Effector CD8-positive, alpha-beta T cell (primary cell): Measurements from ENCODE around the gene RPL3.
A peak's percentile ranks its signal among the peaks of the same experiment; 100 is the strongest.
"Not testable (repeated sequence)": the region's sequence is repeated elsewhere in the genome, so short reads cannot be mapped to it uniquely, and the experiment has no call there.

Source experiments
- DNase-seq: peaks from one replicate; lab custom pipeline; 2025; lab: John Stamatoyannopoulos, UW

The RPL3 gene

DNA sequence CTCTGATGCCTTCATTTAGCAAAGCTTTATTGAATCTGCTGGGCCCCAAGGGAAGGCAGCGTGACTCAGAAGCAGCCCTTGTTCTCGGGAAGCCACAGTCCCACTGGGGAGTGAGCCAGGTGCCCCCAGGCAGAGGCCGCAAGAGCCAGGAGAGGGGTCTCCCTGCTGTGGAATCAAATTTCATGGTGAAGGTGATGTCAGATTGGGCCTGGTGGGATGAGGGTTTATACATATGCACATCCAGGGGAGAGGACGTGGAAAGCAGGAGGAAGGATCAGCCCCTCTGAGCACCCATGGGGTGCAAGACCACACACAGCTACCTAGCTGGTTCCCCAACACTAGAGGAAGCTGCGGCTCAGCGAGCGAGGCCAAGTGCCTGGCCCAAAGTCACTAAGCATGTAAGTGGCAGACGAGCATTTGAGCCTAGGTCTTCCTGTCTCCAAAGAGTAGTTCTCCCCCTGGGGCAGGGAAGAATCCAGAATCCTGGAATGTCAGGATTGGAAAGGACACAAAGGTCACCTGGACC lies 32.3 kb upstream of the RPL3 start:
- DNase-seq: no peak

DNA sequence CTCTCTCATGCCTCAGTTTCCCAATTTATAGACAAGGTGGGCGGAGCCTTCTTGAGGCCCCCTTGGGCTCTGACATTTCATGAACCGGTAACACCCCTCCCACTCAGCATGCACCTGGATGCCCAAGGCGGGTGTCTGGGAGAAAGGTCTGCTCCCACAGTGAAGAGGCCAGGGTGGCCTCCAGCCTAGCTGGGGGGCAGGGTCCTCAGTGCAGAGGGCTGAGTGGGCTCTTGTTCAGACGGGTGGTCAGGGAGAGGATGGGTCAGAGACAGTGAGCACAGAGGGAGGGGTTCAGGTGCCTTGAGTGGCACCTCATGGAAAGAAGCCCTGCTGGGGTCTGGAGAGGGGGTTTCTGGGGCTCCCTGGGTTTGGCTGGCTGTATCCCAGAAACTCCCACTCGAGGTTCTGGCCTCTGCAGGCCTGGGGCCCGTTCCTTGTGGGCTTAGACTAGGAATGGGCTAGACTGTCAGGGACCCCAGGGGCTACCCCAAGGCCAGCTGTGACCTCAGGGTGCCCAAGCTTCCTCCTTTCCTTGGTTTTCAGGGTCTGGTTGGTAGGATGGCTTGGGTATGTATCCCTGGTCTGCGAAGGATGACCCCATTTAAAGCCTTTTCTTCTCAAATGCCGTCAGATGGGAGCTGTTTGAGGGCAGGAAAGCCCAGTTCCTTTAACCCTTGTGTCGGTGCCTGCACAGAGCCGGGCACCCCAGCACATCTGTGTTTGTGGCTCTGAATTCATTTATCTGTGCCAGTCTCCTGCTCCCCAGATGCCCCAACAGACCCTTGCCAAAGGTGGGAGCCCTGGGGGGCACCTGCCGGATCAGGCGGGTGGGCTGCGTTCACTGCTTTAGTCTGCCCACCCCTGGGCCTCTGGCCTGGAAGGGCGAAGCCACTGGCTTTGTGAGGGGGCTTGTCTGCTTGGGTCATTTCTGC lies 31.6 kb upstream of the RPL3 start:
- DNase-seq: no peak

DNA sequence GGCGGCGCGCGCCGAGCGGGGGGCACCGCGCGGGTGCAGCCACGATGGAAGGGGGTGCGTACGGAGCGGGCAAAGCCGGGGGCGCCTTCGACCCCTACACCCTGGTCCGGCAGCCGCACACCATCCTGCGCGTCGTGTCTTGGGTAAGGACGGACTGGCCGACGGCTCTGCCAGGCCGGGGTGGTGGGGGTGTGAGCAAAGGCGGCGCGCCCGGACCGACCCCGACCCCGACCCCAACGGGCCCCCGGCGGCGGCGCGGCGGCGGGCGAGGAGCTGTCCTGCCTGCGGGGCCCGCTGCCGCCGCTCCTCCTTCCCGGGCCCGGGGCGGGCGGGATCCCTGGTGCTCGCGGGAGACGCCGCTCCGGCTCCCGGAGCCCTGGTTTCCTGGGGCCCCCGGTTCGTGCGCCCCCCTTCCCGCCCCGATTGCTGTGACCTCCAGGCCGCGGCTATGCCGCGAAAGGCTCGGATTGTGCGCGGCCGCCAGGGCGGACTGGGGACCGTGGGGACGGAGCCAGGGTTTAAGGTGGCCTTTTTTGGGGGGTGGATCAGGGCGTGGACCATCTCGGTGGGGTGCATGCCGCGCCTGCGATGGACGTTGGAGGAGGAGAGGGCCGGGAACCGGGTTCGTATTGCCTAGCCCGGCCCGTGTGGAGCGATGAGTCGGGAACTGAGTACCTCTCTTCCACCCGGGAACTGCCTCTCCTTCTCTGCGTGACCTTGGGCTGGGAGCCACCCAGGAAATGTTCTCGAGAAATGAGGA lies 30.7 kb upstream of the RPL3 start, which contains the start of gene SYNGR1:
Gene SYNGR1 (plus strand): TSS at position 25 of the 760 bp plus-strand sequence. CDS start 20 bp downstream, at position 45.
- no peak for DNase-seq

- DNase-seq: peak; percentile 28
These were observed 30.1 kb upstream of the RPL3 start for GRCh38 chr22:39349506-39349966.

GRCh38 chr22:39348909-39349505 lies 29.6 kb upstream of the RPL3 start:
- no peak for DNase-seq

- no peak for DNase-seq
These were observed 25.8 kb upstream of the RPL3 start for GRCh38 chr22:39345231-39345630.

- DNase-seq: no peak
These were observed 24.6 kb upstream of the RPL3 start for GRCh38 chr22:39344046-39344390.

DNA sequence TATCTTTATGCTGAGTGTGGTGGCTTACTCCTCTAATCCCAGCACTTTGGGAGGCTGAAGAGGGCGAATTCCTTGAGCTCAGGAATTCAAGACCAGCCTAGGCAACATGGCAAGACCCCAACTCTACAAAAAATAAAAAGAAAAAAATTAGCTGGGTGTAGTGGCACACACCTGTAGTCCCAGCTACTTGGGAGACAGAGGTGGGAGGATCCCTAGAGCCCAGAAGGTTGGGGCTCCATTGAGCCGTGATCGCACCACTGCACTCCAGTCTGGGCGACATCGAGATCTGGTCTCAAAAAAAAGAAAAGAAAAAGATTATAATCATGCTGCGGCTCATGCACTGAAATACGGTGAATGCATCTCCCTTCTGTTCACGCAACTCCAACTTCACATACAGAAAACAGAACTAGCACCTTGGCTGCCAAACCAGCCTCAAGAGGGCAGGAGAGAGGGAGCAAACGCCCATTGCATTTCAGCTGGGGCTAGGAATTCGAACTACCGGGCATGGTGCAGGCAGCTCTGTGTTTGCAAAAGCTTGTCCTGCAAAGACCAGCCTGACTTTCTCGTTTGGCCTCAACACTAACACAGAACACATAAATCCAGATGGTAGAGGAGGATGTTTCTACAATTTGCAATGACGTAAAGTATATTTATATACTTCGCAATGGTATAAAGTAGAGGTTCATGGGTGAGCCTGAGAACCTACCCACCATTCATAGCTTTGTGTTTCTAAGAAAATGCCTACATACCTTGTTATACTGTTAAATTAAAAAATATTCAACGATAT lies 24.0 kb upstream of the RPL3 start:
- DNase-seq: peak; percentile 17

- DNase-seq: no peak
These were observed 21.8 kb upstream of the RPL3 start for GRCh38 chr22:39341179-39341578.

GRCh38 chr22:39339775-39340174 lies 20.4 kb upstream of the RPL3 start:
- not testable (repeated sequence) for DNase-seq

- DNase-seq: no peak
These were observed 17.0 kb upstream of the RPL3 start for GRCh38 chr22:39336411-39336810.

DNA sequence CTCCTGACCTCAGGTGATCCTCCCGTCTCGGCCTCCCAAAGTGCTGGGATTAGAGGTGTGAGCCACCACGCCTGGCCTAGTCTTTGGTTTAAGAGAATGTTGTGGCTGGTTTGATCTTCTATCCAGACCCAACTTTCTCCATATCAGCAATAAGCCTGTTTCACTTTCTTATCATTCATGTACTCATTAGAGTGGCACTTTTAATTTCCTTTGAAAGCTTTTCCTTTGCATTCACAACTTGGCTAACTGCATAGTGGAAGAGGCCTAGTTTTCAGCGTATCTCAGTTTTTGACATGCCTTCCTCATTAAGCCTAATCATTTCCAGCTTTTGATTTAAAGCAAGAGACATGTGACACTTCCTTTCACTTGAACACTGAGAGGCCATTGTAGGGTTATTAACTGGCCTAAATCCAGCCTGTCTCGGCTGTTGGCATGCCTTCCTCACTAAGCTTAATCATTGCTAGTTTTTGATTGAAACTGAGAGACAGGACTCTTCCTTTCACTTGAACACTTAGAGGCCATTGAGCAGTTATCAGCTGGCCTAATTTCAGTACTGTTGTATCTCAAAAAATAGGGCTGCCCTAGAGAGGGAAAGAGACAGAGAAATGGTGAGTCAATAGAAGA lies 13.1 kb upstream of the RPL3 start:
- no peak for DNase-seq

DNA sequence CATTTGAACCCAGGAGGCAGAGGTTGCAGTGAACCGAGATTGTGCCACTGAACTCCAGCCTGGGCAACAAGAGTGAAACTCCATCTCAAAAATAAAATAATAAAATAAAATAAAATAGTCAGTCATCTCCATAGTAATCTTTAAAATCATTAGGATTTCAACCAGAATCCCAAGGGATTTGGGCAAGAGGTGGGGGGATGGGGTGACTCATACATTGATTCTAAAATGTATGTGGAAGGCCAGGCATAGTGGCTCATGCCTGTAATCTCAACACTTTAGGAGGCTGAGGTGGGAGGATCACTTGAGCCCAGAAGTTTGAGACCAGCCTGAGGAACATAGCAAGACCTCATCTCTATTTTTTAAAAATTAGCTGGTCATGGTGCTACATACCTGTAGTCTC lies 11.1 kb upstream of the RPL3 start:
- DNase-seq: not testable (repeated sequence)

- no peak for DNase-seq
These were observed 8.8 kb upstream of the RPL3 start for GRCh38 chr22:39327995-39328754.

DNA sequence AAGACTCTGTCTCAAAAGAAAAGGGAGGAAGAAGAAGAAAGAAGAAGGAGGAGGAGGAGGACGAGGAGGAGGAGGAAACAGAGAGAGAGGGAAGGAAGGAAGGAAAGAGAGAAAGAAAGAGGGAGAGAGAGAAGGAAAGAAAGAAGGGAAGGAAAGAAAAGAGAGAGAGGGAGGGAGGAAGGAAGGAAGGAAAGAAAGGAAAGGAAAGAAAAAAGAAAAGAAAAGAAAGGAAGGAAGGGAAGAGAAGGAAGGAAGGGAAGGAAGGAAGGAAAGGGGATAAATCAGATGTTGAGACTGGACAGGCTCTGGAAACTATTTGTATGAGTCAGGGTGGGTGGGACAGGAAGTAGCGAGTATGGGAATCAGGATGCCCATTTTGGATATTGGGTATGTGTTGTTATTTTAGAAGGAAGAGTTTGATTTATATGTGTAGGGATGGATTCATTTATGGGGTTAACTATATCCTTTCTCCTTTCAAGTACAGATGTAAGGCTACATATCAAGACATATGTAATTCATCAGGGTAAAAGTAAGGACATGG lies 6.0 kb upstream of the RPL3 start:
- no peak for DNase-seq

DNA sequence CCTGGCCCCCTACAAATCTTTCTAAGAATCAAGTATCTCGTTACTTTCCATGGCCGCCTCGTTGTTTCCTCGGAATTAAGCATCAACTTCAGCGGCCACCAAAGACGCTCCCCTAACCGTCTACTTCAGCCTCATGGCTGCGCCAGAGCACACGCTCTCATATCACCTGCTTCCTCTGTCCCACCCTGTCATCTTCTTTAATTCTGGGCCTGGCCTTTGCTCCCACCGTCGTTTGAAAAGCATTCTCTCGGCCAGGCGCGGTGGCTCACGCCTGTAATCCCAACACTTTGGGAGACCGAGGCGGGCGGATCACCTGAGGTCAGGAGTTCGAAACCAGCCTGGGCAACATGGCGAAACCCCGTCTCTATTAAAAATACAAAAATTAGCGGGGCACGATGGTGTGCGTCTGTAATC lies 1.2 kb upstream of the RPL3 start:
- not testable (repeated sequence) for DNase-seq

DNA sequence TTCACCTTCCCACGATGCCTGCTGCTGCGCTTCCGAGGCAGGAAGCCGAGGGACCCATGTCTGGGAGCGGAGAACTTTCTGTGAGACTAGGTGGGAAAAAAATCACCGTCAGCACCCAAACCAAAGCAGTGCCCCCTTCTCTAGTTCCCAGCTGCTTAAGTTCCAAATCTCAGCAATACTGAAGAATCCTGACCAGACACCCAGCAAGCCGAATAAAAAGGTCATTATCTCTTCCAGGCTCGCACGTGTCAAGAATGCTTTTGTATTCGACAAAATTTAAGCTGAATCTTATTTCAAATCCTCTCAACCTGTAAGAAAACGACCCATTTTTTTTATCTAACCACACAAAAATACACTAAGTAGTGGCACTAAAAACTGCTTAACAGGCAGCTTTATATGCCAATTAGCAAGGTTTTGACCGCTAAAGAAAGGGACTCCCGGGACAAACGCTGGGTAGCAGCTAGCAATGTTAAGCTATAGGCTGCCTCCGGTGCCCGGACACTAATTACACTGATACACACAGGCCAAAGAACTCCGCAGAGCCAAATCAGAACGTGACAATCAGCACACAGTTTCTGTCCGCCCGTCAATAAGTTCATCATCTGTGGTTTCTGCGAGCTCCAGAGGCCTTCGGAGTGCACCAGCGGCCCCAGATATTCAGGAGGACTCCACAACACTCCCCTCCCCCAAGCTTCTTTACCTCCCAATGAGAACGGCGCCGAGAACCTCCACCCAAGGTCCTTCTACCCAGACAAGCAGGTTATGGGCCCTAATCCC lies 728 bp downstream of the RPL3 start:
- no peak for DNase-seq

- DNase-seq: no peak
These were observed 1.5 kb downstream of the RPL3 start for GRCh38 chr22:39317775-39318506.
